ENCODE measurements around the gene CASKIN2. TPM values are rescaled to one million over a fixed set of nuclear protein-coding genes. Genes with fewer than 3 reads are reported as not detected.

CASKIN2 gene, protein sequence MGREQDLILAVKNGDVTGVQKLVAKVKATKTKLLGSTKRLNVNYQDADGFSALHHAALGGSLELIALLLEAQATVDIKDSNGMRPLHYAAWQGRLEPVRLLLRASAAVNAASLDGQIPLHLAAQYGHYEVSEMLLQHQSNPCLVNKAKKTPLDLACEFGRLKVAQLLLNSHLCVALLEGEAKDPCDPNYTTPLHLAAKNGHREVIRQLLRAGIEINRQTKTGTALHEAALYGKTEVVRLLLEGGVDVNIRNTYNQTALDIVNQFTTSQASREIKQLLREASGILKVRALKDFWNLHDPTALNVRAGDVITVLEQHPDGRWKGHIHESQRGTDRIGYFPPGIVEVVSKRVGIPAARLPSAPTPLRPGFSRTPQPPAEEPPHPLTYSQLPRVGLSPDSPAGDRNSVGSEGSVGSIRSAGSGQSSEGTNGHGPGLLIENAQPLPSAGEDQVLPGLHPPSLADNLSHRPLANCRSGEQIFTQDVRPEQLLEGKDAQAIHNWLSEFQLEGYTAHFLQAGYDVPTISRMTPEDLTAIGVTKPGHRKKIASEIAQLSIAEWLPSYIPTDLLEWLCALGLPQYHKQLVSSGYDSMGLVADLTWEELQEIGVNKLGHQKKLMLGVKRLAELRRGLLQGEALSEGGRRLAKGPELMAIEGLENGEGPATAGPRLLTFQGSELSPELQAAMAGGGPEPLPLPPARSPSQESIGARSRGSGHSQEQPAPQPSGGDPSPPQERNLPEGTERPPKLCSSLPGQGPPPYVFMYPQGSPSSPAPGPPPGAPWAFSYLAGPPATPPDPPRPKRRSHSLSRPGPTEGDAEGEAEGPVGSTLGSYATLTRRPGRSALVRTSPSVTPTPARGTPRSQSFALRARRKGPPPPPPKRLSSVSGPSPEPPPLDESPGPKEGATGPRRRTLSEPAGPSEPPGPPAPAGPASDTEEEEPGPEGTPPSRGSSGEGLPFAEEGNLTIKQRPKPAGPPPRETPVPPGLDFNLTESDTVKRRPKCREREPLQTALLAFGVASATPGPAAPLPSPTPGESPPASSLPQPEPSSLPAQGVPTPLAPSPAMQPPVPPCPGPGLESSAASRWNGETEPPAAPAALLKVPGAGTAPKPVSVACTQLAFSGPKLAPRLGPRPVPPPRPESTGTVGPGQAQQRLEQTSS (N-terminal part only)
- 8.6 and 9.9 TPM in 2 replicates for total RNA-seq

GRCh38 chr17:75515496-75516254 lies at the start of gene CASKIN2:
Gene CASKIN2, minus strand, starts transcription at chr17:75515537. Its CDS starts 1,733 bp downstream, at chr17:75513804.

GRCh38 chr17:75524970-75525805 lies 9.9 kb upstream of the CASKIN2 start, which contains the start of gene LLGL2:
Gene LLGL2, plus strand, starts transcription at chr17:75525697. Its CDS starts 17,730 bp downstream, at chr17:75543427.

DNA sequence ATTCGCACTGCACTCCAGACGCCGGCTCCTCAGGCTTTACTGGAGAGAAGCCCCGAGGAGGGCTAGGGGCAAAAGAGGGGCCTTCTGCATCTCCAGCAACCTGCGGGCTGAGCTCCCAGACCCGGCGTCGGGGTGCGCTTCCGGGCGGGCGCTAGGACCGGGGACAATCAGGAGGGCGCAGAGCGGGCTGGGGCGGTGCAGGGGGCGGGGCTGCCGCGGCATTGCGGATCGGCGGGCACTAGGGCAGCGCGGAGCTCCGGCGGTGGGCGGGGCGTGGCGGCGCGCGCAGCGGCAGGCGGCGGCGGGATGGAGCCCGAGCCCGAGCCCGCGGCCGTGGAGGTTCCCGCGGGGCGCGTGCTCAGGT lies 900 bp upstream of the CASKIN2 start, which contains the start of gene TSEN54:
Gene TSEN54, plus strand, starts transcription at position 274 of the 364 bp plus-strand sequence. Its CDS starts 33 bp downstream, at position 307.

DNA sequence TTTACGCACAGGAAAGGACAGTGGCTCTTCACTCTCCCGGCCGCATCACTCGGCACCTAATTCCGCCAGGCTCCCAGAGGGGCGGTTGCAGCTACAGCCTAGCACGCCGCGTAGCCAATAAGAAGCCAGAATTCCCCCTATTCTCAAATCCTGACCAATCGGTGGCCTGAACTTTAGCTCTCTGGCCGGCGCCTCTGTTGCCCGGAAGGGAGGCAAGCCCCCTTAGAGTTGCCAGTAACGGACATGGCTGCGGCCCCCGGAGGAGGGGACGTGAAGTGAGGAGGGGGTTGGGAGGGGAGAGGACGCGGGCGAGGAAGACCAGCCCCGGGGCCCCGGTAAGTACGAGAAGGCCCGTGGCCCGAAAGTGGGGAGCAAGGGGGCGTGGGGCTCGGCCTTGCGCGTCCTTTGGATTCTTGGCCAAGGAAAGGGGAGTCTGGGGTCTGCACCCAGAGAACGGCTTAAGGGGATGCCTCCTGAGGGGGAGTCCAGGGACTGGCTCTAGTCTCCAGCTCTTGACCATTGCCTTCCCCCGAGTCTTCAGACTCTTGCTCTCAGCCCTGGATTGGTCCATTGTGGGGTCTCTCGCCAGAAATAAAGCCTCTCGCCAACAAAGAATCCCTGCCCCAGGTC lies 58.8 kb downstream of the CASKIN2 start, which contains the start of gene TMEM94:
Gene TMEM94, plus strand, starts transcription at position 219 of the 630 bp plus-strand sequence. CDS start 15,271 bp downstream, outside the sequence.

Other genes with a start within 250 kb of the CASKIN2 start
- gene MIF4GD, start 244.3 kb downstream of the CASKIN2 start, total RNA-seq, result 8.9 and 9.8 TPM in 2 replicates
- gene SLC25A19, start 226.1 kb downstream of the CASKIN2 start, total RNA-seq, result 3.5 and 4.7 TPM in 2 replicates
- gene GRB2, start 109.9 kb downstream of the CASKIN2 start, total RNA-seq, result 70.1 and 72.7 TPM in 2 replicates
- 22.8 and 24.8 TPM in 2 replicates for gene TMEM94, start 58.9 kb downstream of the CASKIN2 start, total RNA-seq
- gene TSEN54, start 991 bp upstream of the CASKIN2 start, total RNA-seq, result 9.4 and 10.3 TPM in 2 replicates
- 10.5 and 15.0 TPM in 2 replicates for gene LLGL2, start 10.2 kb upstream of the CASKIN2 start, total RNA-seq
- 10.7 and 13.9 TPM in 2 replicates for gene MYO15B, start 72.3 kb upstream of the CASKIN2 start, total RNA-seq
- 0.09 and 0.11 TPM in 2 replicates for gene SMIM5, start 117.9 kb upstream of the CASKIN2 start, total RNA-seq
- 11.0 and 11.2 TPM in 2 replicates for gene RECQL5, start 151.6 kb upstream of the CASKIN2 start, total RNA-seq
- gene SAP30BP, start 151.8 kb upstream of the CASKIN2 start, total RNA-seq, result 41.2 and 49.5 TPM in 2 replicates
- 25.7 and 65.7 TPM in 2 replicates for gene ITGB4, start 205.9 kb upstream of the CASKIN2 start, total RNA-seq
- 76.1 and 88.5 TPM in 2 replicates for gene GALK1, start 249.7 kb upstream of the CASKIN2 start, total RNA-seq

Data from dermis lymphatic vessel endothelial cell (primary cell).